ENCODE data around the gene CYP2J2.
"Not testable (repeated sequence)": the region's sequence is repeated elsewhere in the genome, so short reads cannot be mapped to it uniquely, and the experiment has no call there.

Gene CYP2J2

GRCh38 chr1:59928996-59929395 is 2.4 kb upstream of the CYP2J2 start:
- H3K36me3 ChIP-seq, result no peaks in the 10 kb centered on the region
- no peak overlapping the region for H3K4me3 ChIP-seq (ENCODE audit: low read depth in 1 of 2, low read length in 1 of 2)
- H3K27ac ChIP-seq, result no peak overlapping the region
- H3K27me3 ChIP-seq, result peaks cover 53% of the 10 kb centered on the region
- TF ChIP-seq CTCF (IDR thresholded peaks at IDR 0.05), result no peak
- no peaks in the 10 kb centered on the region for H3K9me3 ChIP-seq
- H3K4me1 ChIP-seq (ENCODE audit: control insufficient read depth in 1 of 2, insufficient read depth in 1 of 2, low read depth in 1 of 2, low read length in 1 of 2), result peaks cover 0 to 6% of the 10 kb centered on the region in 2 experiments

- no peak overlapping the region for H3K27ac ChIP-seq
- no peaks in the 10 kb centered on the region for H3K9me3 ChIP-seq
- no peak overlapping the region for H3K4me3 ChIP-seq (ENCODE audit: low read depth in 1 of 2, low read length in 1 of 2)
Measured at GRCh38 chr1:59927213-59927612, 640 bp upstream of the CYP2J2 start.

GRCh38 chr1:59924653-59925052 is 1.9 kb downstream of the CYP2J2 start:
- H3K27ac ChIP-seq, result no peak overlapping the region
- H3K4me1 ChIP-seq (ENCODE audit: control insufficient read depth in 1 of 2, insufficient read depth in 1 of 2, low read depth in 1 of 2, low read length in 1 of 2), result peaks cover 0 to 6% of the 10 kb centered on the region in 2 experiments
- no peaks in the 10 kb centered on the region for H3K9me3 ChIP-seq
- no peak overlapping the region for H3K4me3 ChIP-seq (ENCODE audit: low read depth in 1 of 2, low read length in 1 of 2)
- no peak for TF ChIP-seq CTCF (IDR thresholded peaks at IDR 0.05)
- H3K36me3 ChIP-seq, result no peaks in the 10 kb centered on the region
- peaks cover 47% of the 10 kb centered on the region for H3K27me3 ChIP-seq

More at GRCh38 chr1:59927213-59927612, 640 bp upstream of the CYP2J2 start:
- no peak for TF ChIP-seq CTCF (IDR thresholded peaks at IDR 0.05)
- Histone ChIP-seq H3K36me3 (no peaks in the 10 kb centered on the region), H3K4me1 (ENCODE audit: control insufficient read depth in 1 of 2, insufficient read depth in 1 of 2, low read depth in 1 of 2, low read length in 1 of 2) (peaks cover 0 to 6% of the 10 kb centered on the region in 2 experiments), H3K27me3 (peaks cover 53% of the 10 kb centered on the region)

GRCh38 chr1:59921258-59921899 is 5.2 kb downstream of the CYP2J2 start:
- not testable (repeated sequence) for H3K4me3 ChIP-seq (ENCODE audit: low read depth in 1 of 2, low read length in 1 of 2); H3K4me1 ChIP-seq (ENCODE audit: control insufficient read depth in 1 of 2, insufficient read depth in 1 of 2, low read depth in 1 of 2, low read length in 1 of 2); H3K27ac ChIP-seq; H3K36me3 ChIP-seq; H3K9me3 ChIP-seq
- peaks cover 14% of the 10 kb centered on the region for H3K27me3 ChIP-seq

- no peak overlapping the region for H3K4me3 ChIP-seq (ENCODE audit: low read depth in 1 of 2, low read length in 1 of 2)
- no peaks in the 10 kb centered on the region for H3K4me1 ChIP-seq (ENCODE audit: control insufficient read depth in 1 of 2, insufficient read depth in 1 of 2, low read depth in 1 of 2, low read length in 1 of 2)
- no peaks in the 10 kb centered on the region for H3K36me3 ChIP-seq
- no peak overlapping the region for H3K27ac ChIP-seq
- no peaks in the 10 kb centered on the region for H3K9me3 ChIP-seq
- TF ChIP-seq CTCF (IDR thresholded peaks at IDR 0.05), result no peak
- H3K27me3 ChIP-seq, result no peaks in the 10 kb centered on the region
Measured at GRCh38 chr1:59919746-59920145, 6.8 kb downstream of the CYP2J2 start.

- TF ChIP-seq CTCF (IDR thresholded peaks at IDR 0.05), result no peak
- H3K36me3 ChIP-seq, result no peaks in the 10 kb centered on the region
- no peaks in the 10 kb centered on the region for H3K4me1 ChIP-seq (ENCODE audit: control insufficient read depth in 1 of 2, insufficient read depth in 1 of 2, low read depth in 1 of 2, low read length in 1 of 2)
- H3K27me3 ChIP-seq, result no peaks in the 10 kb centered on the region
- H3K4me3 ChIP-seq (ENCODE audit: low read depth in 1 of 2, low read length in 1 of 2), result no peak overlapping the region
- no peak overlapping the region for H3K27ac ChIP-seq
- H3K9me3 ChIP-seq, result no peaks in the 10 kb centered on the region
Measured at GRCh38 chr1:59917785-59918180, 8.8 kb downstream of the CYP2J2 start.
